WI38 (cell line): ENCODE results near the gene NFAT5.
"Not testable (repeated sequence)": the region's sequence is repeated elsewhere in the genome, so short reads cannot be mapped to it uniquely, and the experiment has no call there.

ENCODE experiments used
- H3K4me3 ChIP-seq: 2 replicates; pipeline ENCODE4 v1.5.1; 2011; ENCODE audit warnings: low read depth, mild to moderate bottlenecking, control low read depth, low read length
- CTCF ChIP-seq: IDR thresholded peaks from 2 replicates; pipeline ENCODE4 v1.5.1; 2012; ENCODE audit warnings: low read depth, mild to moderate bottlenecking, control low read depth, low read length

NFAT5 gene

GRCh38 chr16:69537706-69538080 is 28.1 kb upstream of the NFAT5 start:
- H3K4me3 ChIP-seq: no peak overlapping the region
- TF ChIP-seq CTCF: no peak

- no peak for TF ChIP-seq CTCF
- no peak overlapping the region for H3K4me3 ChIP-seq
Observed at GRCh38 chr16:69538808-69539207, 27.0 kb upstream of the NFAT5 start.

GRCh38 chr16:69542974-69543373 is 22.8 kb upstream of the NFAT5 start:
- no peak overlapping the region for H3K4me3 ChIP-seq
- no peak for TF ChIP-seq CTCF

GRCh38 chr16:69544088-69544487 is 21.7 kb upstream of the NFAT5 start:
- H3K4me3 ChIP-seq: no peak overlapping the region
- TF ChIP-seq CTCF: no peak

GRCh38 chr16:69546663-69547062 is 19.1 kb upstream of the NFAT5 start:
- H3K4me3 ChIP-seq: not testable (repeated sequence)

GRCh38 chr16:69553332-69553731 is 12.4 kb upstream of the NFAT5 start:
- H3K4me3 ChIP-seq: no peak overlapping the region
- TF ChIP-seq CTCF: no peak

GRCh38 chr16:69554495-69554894 is 11.3 kb upstream of the NFAT5 start:
- no peak overlapping the region for H3K4me3 ChIP-seq
- no peak for TF ChIP-seq CTCF

- no peak overlapping the region for H3K4me3 ChIP-seq
- TF ChIP-seq CTCF: no peak
Observed at GRCh38 chr16:69555437-69555836, 10.3 kb upstream of the NFAT5 start.
